NCI-H524 treated with DMSO at 0.1 percent for 48 hours (cell line): ENCODE data around the gene TSHZ2.
"Not testable (repeated sequence)": the region's sequence is repeated elsewhere in the genome, so short reads cannot be mapped to it uniquely, and the experiment has no call there.

Source experiments
- DNase-seq: peaks from one replicate; lab custom pipeline; 2025; lab: John Stamatoyannopoulos, UW

Gene TSHZ2

DNA sequence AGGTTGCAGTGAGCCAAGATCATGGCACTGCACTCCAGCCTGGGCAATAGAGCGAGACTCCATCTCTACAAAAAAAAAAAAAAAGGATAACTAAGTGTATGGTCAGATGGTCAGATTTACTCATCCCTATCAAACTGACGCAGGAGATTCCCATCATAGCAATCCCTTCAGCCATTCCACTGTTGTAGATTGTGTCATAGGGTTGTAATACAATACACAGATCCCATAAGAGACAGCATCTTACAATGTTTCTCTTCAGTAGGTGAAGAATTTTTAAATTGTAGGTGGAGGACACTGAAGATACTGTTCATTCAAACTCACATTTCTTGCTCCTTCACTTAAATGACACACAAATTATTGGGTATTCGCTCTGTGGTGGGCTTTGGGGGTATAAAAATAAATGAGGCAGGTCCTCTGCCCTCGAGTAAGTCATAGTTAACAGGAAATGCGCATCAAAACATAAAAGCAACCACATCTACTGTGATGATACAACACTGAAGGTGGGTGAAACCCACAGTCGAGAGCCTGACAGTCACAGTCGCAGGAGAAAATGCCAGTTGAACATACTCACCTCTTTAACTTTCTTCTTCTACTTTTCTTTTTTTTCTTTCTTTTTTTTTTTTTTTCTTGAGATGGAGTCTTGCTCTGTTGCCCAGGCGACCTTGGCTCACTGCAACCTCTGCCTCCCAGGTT, 416.0 kb downstream of the TSHZ2 start:
- no peak for DNase-seq

DNA sequence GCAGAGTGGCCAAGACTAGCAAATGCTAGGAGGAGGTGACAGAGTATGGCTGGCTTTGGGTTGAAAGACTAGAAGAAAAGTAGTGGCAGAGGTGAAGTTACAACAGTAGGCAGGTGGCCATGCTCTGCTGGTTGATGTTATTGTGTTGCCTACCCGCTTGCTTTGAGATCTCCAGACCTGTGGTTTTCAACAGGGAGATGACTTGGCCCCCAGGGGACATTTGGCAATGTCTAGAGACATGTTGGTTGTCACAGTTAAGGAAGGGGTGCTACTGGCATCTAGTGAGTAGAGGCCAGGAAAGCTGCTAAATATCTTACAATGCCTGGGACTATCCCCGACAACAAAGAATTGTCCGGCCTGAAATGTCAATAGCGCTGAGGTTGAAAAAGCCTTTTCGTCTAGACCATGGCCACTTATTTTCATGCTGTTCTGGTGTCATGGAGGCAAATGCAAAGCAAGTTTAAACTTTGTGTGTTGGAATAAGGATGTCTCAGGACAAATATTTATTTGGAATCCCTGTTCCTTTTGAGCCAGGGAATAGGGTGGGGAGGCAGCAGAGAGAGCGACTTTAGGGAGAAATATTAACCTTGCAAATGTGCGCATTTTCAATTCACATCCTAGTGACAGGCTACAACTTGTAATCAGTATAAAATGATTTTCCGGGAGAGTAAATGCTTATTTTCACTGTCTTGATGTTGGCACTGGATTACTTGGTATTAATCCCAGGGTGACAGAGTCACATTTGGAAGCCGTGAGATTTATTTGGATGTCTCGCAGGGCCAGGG, 417.6 kb downstream of the TSHZ2 start:
- DNase-seq, result no peak

DNA sequence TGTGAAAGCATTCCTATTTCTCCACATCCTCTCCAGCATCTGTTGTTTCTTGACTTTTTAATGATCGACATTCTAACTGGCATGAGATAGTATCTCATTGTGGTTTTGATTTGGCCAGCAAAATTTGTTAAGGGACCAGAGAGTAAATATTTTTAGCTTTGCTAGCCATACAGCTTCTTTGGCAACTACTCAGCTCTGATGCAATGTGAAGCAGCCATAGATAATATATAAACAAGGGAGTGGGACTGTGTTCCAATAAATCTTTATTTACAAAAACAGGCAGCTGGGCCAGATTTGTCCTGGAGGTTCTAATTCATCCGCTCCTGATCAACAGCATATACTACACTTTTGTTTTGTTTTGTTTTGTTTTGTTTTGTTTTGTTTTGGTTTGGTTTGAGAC, 418.6 kb downstream of the TSHZ2 start:
- DNase-seq, result no peak

DNA sequence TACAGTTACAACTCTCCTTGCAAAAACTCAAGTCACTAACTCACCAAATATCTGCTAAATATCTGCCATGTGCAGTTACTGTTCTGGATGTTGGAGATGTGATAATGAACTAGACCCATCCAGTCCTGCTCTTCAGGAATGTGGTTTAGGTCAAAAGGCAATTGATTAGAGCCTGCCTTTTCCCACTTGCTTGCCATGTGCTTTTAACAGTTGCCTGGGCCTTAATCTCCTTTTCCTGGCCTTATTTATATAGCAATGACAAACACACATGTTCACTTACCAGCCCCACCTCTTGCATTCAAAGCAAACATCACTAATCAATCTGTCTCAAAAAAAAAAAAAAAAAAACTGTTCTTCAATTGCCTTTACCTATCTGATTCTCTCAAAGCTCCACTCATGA, 422.3 kb downstream of the TSHZ2 start:
- DNase-seq, result no peak

DNA sequence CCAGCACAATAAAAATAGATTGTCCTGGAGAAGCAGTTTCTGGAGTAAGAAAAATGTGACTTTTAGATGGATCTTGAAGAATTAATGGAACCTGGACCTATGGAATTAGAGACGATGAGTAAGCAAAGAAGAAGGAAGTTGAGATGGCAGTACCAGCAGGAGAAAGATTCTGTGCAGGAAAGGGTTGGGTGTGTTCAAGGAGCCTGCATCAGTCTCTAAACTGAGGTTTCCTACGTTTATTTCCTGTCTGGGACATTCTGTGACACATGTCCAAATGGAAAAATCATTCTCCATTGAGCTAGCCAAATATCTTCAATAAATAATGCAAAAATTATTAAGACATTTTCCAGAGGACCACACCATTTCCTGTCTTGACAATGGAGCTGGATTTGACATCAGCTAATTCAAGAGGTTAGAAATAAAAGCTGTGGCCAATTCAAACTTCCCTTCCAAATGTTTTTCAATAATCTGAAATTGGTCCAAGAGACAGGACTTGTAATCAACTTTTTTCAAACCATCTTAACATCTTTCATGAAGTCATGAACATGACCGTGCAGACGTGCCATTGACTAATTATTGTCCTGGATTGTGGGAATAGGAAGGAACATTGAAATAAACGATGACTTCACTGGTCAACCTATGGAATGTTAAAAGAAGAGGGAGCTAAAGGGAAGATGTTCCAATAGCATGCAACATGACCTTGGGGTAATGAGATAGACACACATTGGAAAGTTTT, 423.2 kb downstream of the TSHZ2 start:
- no peak for DNase-seq

DNA sequence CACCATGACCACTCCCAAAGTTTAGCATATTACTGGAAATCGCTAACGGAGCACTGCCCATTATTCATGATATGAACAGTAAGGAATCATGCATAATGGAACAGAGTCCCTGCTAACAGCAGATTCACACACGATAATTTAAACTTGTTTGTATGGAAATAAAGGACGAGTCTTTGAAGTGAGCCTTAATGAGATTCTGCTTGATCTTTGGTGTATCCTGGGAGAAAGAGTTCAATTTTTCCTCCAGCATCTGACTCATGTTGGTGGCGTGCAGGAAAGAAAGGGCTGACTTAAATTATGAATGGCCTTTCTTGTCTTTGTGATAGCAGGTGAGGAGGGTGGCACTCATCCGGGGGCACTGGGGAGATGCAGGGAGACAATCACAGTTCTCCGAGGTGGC, 426.9 kb downstream of the TSHZ2 start:
- DNase-seq, result no peak

DNA sequence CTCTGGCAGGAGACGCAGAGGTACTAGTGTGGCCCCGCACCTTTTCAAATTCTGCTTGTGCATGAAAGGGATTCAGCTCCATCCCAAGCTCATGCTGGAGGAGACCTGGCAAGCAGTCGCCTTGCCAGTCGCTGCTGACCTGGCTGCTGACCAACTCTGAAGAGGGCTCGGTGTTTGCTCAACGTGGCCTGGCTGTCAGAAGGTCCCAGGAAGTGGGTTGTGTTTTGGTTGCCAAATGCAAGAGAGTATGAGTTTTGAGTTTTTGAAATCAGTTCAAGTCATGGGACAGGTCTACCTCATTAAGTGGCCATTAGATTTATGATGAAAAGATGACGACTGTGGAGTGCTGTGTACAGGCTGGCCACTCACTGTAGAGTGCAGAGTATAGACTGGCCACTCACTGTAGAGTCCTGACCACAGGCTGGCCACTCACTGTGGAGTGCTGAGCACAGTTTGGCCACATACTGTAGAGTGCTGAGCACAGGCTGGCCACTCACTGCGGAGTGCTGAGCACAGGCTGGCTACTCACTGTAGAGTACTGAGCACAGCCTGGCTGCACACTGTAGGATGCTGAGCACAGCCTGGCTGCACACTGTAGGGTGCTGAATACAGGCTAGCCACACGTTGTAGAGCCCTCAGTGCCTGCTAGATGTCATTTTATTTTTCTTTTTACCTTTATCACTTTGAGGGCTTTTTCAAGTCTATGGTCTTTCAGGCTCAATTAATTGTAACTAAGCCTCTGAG, 427.6 kb downstream of the TSHZ2 start:
- no peak for DNase-seq

DNA sequence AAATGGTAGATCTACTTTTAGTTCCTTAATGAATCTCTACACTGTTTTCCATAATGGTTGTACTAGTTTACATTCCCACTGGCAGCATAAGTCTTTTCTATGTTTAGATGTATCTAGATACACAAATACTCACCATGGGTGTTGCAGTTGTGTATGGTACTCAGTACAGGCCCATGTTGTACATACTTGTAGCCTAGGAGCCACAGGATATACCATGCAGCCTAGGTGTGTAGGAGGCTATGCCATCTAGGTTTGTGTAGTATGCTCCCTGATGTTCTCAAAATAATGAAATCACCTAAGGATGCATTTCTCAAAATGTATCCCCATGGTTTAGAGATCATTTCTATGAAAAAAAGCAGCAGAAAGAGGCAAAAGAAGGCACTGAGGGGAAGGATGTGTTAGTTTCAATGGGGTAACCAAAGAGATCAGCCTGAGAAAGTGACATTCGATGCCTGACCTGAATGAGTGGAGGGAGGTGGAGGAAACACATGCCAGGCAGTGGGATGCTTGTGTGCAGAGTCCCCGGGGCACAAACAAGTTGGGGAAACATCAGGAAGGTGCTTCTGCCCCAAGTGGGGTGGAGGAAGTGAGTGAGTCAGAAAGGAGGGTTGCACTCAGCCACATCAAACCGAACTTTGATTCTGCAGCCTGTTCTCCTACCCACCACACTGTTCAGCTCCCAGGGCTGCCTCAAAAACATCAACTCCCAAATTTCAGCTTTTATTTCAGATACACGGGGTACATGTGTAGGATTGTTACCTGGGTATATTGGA, 430.3 kb downstream of the TSHZ2 start:
- DNase-seq, result no peak

DNA sequence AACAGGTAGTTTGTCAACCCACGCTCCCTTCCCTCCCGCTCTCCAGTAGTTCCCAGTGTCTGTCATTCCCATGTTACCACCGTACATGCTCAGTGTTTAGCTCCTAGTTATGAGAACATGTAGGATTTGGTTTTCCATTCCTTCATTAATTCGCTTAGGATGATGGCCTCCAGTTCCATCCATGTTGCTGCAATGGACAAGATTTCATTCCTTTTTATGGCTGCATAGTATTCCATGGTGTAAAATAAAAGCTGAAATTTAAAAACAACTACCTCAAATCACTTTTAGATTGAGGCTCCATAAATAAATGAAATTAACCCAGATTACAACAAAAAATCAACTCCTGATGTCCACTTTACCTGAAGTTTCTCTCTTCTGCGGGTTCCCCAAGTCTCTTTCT, 430.9 kb downstream of the TSHZ2 start:
- DNase-seq, result no peak

DNA sequence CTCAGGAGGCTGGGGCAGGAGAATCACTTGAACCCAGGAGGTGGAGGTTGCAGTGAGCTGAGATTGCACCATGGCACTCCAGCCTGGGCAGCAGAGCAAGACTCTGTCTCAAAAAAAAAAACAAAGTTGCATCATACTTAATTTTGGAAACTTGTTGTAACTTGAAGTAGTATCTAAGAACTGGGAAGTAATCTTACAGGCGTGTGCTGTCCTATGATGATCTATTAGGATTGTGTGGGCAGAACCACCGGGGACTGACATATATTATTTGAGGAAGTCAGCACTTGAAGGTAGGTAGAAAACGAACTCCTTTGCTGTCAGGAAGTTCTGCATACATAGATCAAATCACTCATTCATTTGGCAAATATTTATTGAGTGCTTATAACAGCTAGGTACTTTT, 433.0 kb downstream of the TSHZ2 start:
- DNase-seq, result no peak

DNA sequence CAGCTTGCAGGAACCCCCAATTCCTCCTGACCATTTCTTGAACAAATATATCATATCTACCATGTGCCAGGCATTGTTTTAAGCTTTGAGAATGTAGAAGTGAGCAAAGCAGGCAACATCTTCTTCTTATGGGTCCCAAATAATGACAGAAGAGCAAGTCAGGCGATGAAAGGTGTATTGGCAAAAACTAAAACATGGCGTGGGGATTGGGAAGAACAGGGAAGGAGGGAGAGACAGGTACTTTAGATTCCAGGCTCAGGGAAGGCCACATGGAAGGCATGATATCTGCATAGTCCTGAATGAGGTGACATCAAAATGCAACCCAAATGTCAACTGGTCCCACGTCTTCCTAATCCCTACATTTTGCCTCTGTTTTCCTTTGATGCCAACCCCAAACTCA, 434.4 kb downstream of the TSHZ2 start:
- DNase-seq, result no peak

DNA sequence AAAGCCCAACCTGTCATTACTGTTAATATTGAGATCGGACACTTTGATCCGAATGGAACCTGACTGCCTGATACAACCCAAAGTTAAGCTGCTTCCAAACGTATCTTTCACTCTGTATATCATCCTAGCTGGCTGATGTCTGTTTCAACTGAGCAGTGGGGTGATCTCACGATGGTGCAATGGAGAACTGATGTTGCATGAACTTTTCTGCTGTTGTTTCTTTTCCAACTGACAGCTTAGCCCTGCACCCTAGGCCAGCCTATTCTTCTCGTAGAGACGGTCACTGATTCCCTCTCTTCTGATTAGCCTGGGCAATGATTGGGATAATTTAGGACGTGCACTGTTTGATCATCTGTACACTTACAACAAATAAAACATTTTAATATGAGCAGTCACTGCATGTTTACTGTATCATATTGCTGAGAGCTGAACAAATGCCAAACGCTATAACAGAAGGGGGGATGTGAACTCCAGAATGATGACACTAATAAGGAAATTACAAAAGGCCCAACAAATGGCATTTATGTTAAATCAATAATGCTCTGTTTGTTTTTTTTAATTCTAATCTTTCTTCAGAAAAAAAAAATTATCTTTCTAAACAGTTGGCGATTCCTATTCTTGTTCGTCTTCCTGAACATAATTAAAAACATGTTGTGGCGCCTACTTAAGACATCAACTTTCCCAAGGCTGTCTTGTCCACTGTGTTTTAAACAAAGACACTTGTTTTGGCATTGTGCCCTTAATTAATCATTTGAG, 436.7 kb downstream of the TSHZ2 start:
- DNase-seq, result no peak

DNA sequence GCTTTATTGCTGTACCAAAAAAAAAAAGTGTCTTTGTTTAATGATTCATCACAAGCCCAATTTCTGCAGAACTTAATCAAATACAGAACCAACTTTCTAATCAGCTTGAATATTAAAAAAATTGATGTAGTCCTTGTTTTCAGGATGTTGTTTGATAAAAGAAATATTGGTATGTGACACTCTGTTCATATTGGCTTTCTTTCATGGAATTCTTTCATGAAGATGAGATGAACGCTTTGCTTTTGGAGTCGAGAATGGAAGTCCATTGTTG, 437.2 kb downstream of the TSHZ2 start:
- no peak for DNase-seq

DNA sequence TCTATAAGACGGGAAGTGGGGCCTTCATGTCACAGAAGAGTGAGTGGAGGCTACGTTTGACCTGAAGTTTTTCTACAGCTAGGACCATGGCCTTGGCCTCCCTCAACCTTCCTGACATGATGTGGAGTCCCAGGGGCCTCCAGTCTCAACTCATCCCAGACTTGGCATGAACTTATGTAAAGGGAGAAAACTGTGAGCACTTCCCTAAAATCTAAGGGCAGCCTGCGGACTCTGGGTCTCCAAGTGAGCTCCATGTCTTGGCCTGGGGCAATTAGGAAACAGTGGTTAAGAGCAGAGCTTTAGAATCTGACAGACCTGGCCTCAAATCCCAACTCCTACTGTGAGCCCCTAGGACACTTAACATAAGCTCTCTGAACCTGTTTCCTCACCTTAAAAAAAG, 439.0 kb downstream of the TSHZ2 start:
- DNase-seq, result no peak

DNA sequence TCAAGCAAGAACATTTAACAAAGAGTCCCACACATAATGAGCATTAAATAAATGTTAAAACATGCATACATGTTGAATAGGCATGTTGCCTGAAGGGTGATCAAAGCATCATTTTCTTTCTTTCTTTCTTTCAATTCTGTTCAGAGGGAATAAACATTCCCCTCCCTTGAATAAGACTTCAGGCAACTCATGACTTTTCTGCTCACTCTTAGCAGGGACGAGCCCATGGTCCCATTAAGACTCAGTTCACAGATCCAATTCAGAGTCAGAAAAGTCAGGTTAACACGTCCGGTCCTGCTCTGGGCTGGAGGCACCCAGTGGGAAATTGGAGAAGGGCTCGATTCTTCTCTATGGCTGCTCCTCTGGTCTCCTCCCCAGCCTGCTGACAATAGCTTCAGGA, 439.7 kb downstream of the TSHZ2 start:
- no peak for DNase-seq

DNA sequence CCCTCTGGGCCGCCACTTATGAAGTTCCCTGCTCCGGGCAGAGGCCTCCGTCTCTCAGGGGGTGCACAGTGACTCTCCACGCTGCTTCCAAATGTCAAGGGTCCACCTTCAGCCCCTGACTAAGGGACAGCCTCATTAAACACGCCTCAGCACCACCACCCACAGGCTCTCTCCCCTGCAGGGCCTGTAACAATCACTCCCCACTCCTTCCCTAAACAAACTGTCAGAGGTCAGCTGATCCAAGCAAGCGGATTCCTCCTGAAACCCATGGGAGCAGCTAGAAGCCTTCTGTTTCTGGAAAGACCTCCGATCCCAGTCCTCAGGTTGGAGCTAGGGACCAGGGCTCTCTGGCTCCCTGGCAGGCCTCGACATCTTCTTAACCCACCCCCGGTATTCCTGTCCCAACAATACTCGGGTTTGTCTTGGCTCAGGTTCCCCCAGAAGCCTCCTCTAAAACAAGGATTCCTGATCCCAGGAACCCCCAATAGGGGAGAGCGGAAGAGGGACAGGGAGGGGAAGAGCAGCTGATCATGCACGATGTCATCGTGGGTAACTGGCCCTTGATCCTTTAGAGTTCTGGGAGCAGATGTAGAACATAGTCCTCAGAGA, 440.5 kb downstream of the TSHZ2 start:
- DNase-seq, result no peak

DNA sequence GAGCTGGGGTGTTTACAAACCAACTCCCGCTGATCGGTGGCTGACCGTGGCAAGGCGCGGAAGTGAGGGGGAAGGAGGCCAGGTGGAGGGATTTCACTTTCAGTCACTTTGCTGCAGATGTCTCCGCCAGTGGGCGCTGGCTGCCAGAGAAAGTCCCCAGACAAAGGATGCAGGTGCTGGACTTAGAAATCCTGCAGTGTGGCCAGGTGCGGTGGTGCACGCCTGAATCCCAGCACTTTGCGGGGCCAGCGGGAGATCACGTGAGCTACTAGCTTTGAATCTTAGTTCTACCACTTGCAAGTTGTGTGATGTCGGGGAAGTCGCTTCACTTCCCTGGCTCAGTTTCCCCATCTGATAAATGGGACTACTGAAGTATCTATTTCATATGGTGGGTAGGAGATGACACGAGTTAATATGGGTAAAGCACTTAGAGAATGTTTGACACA, 441.1 kb downstream of the TSHZ2 start:
- peak; percentile 15 for DNase-seq

DNA sequence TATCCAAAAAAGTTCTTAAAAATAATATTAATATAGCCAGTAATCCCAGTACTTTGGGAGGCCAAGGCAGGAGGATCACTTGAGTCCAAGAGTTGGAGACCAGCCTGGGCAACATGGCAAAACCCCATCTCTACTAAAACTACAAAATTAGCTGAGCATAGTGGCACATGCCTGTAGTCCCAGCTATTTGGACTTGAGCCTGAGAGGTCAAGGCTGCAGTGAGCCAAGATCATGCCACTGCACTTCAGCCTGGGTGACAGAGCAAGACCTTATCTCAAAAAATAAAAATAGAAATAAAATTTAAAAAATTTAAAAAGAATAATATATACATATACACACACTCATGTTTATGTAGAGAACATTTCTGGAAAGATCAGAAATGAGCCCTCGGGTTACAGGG, 441.7 kb downstream of the TSHZ2 start:
- not testable (repeated sequence) for DNase-seq

DNA sequence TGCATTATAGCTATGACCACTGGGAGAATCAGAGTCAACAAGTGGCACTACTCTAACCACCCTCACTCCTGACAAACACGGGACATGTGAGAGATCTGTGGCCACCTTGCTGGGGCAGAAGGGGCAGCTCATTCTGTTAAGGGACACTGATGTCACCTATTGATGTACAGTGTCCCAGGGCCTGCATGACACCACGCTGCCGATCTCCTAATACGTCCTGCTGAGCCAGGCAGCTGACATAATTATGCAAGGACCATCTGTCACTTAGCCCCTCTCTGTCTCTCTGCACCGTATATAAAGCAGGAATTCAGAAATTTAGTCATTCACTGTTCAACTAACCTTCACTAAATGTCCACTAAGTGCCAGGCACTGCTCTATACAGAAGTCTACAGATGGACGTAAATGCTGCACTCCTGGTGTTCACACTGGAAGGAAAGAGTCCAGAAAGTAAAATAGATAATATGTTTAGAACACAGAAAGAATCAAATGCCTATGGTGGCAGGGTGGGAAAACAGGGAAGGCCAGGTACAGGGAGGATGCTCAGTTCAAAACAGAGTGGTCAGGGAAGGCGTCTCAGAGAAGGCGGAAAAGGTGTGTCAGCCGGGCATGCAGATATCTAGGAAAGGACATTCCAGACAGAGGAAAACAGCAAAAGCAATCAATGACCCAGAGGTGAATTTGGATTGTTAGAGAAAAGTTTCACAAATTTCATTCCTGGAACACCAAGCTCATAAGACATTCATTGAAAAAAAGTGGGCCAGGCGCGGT, 447.7 kb downstream of the TSHZ2 start:
- peak; percentile 58 for DNase-seq

DNA sequence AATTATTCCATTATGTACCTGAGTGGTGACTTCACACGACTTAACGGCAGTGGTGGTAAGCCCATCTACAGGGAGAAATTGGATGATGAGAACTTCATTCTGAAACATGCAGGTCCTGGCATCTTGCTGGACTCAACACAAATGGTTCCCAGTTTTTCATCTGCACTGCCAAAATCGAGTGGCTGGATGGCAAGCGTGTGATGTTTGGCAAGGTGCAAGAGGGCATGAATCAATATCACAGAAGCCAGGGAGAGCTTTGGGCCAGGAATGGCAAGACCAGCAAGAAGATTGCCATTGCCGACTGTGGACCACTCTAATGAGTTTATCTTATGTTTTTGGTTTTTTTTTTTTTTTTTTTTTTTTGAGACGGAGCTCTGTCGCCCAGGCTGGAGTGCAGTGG, 449.2 kb downstream of the TSHZ2 start:
- DNase-seq, result no peak
